ELR (cell line): Measurements from ENCODE around the gene TTC23L.

Source experiments
- DNase-seq: peaks from one replicate; pipeline ENCODE4 v3.0.0-alpha.2; 2015; ENCODE audit warnings: low read depth

Gene TTC23L

DNA sequence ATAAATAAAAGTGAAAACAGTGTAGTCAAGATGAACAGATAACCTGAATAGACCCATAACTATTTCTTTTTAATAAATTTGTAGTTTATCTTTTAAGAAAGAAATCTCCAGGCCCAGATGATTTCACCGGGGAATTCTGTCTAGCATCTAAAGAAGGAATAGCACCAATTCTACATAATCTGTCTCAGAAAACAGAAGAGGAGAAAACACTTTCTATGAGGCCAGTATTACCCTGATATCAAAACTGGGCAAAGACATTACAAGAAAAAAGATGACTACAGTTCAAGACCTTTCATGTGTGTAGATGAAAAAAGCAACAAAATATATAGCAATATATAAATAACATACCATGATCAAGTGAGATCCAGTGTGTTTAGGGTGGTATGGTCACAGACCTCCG, 31.4 kb downstream of the TTC23L start:
- DNase-seq: no peak

DNA sequence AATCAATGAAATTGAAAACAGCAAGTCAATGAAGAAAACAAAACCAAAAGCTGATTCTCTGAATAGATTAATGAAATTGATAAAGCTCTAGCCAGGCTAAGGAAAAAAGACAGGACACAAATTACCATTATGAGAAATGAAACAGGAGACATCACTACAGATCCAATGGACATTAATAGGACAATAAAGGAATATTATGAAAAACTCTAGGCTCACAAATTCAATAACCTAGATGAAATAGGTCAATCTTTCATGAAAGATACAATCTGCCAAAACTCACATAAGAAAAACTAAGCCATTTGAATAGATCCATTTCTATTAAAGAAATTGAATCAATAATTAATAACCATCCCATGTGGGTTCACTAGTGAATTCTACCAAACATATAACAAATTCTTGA, 37.3 kb downstream of the TTC23L start:
- no peak for DNase-seq

DNA sequence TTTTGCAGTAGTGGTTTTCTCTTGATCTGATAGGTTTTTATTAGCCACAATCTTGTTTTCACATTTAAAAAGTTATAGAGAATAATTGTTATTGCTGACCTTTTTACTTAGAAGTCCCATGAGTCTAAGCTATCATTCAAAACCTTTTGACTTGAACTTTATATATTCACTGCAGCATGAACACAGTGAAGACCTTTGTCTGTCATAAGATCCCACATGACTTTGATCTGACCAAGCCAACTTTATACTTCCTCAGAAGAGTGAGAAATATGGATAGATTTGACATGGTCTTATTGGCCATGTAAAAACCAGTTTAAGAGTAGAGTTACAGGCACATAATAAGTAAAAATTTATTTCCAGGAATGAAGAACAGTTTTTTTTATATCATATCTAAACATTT, 42.3 kb downstream of the TTC23L start:
- no peak for DNase-seq

GRCh38 chr5:34886392-34887119, 47.6 kb downstream of the TTC23L start:
- DNase-seq: no peak

- DNase-seq: no peak
These were observed 50.4 kb downstream of the TTC23L start for GRCh38 chr5:34889394-34889793.

- DNase-seq: peak; percentile 38
These were observed 53.0 kb downstream of the TTC23L start for GRCh38 chr5:34891981-34892380.

GRCh38 chr5:34892414-34892813, 53.5 kb downstream of the TTC23L start:
- DNase-seq: no peak

DNA sequence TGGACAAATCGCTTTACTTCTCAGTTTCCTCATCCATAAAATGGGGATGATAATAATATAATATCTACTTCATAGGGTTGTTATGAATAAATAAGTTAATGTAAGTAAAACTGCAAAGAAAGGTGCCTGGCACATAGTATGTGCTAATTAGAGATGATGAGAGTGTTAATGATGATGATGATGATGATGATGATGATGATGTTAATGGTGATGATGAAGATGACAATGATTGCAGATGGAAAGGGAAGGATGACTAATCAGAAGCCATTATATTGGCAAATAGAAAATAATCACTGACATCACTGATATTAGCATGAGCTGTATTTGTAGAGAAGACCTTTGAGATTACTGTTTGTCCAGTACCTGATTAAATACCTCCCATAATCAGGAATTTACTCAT, 55.8 kb downstream of the TTC23L start:
- DNase-seq: no peak

DNA sequence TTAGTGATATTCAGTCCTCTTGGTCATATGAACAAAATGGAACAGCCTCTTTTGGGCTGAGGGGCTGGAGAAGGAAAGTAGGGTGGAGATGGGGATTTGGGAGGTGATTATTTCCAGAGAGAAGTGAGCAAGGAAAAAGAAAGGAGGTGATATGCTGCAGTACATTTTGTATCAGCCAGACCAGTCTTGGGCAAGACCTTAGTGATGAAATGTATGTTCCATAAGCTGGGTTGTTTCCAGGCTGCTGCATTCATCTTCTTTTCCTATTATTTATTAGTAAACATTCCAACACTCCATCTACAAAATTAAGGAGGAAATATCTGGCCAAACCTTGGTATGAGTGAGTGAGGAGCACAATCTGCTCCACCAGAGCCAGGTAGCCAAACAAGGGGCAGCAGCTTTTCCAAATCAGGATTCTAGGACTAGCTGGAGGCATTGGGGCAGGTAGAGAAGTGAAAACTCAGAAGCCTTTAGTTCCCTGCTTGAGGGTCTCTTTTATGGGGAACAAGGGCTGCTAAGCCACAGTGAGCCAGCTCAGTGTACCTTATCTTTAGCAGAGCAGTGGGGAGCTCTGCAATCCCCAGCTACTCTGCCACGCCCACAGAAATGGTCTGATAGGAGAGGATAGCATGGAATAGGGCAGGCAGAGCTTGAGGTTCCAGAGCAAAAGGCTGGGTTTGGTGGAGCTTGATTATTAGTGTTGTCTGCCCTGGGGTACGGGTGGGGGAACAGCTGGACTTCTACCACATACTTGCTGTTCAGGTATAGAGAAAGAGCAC, 56.9 kb downstream of the TTC23L start:
- no peak for DNase-seq

- DNase-seq: peak; percentile 36
These were observed 58.7 kb downstream of the TTC23L start for GRCh38 chr5:34897646-34898045.

GRCh38 chr5:34898258-34898895, 59.4 kb downstream of the TTC23L start:
- peak; percentile 81 for DNase-seq

- no peak for DNase-seq
These were observed 60.1 kb downstream of the TTC23L start for GRCh38 chr5:34899066-34899465.

DNA sequence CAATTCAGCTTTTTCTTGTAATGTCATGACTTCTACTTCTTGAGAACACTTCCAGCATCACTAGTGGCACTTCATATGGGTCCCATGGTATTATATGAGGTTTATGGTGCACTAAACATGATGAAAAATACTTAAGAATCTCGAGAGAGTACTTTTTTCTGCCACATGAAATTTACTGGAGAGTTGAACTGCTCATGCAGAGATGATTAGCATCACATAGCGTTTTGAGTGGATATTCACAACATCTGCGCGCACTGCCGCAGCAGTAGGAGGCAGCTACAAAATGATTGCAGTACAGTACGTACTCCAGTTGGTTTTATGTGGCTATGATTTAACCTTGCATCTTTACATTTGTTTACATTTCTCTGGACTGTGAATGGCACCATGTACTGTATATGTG, 61.7 kb downstream of the TTC23L start:
- no peak for DNase-seq

DNA sequence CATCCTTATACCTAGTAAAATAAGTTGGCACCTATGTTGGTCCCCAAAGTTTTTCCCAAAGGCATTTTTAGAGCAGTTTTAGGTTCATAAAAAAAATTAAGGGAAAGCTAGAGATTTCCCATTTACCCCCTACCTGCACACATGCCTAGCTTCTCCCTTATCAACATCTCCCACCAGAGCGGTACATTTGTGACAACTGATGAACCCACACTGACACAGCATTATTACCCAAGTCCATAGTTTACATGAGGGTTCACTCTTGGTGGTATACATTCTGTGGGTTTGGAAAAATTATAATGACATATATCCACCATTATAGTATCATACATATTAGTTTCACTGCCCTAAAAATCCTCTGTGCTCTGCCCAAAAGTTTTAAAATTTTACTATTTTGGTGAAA, 64.3 kb downstream of the TTC23L start:
- no peak for DNase-seq

GRCh38 chr5:34905564-34905963, 66.6 kb downstream of the TTC23L start:
- DNase-seq: peak; percentile 42

DNA sequence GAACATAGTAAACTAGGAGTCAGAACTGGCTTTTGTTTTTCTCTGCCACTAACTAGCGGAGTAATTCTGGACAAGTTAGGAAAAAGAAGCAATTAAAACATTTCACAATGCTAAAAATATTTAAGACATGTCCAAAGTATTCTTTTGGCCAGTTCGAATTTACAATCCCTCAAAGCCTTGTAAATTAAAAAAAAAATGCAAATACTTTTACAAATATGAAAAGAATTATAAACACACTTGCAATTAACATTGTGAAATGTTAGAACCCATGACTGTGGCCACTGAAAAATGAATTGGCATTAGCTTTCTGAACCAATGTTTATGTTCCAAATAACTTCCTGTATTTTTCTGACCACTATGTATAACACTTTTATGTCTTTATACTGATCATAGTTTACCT, 74.1 kb downstream of the TTC23L start:
- peak; percentile 49 for DNase-seq

DNA sequence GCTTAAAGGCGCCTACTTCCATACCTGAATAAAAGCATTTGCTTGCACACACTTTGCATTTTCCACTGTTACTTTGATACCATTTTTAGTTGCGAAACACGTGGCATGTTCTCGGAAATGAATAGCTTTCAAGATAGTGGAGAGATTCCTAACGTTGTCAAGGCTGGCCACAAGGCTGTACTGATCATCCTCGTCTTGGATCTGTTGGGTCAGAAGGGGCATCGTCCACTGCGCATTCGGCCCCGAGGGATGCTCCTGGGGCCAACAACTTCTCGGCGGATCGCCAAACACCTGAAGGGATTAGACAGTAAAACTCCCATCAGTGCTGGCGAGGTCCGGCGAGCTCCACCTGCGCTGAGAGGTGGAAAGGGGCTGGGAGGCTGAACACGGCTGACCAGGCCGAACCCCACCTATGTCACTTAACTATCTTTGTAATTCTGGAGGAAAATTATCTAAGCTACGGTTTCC, 75.7 kb downstream of the TTC23L start:
- peak; percentile 58 for DNase-seq

DNA sequence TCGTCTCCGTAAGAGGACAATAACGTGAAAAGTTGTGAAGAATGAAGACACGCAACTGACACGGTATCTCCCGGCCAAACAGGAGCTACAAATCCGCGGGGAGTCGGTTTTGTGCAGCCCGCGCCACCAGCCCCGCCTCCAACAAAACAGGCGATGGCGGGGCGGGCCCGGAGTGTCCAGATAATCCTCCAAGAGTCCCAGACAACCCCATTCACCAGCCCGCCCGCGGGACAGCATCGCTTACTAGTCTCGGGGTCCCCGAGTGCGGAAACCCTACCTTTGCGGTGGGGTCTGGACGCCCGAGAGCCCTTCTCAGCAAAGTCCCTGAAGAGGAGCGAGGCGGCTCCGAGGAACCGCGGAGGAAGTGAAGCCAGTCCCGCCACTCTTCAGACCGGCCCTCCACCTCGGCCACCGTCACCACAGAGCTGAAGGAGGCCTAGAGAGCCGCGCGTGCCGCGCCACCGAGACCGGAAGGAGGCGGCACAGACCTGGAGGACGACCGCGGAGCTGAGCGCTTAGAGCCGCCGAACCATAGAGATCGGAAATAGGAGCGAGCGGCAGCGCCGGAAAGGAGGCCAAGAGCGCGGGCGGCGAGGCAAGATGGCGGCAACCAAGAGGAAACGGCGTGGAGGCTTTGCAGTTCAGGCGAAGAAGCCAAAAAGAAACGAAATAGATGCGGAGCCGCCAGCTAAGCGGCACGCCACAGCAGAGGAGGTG, 76.3 kb downstream of the TTC23L start, which contains the start of the genes BRIX1 and RAD1:
Gene BRIX1 (plus strand): TSS at position 573 of the 717 bp plus-strand sequence. CDS start 28 bp downstream, at position 601.
Gene RAD1 (minus strand): TSS at position 366 of the 717 bp plus-strand sequence. CDS start 612 bp downstream, outside the sequence.
- DNase-seq: peak; percentile 98

DNA sequence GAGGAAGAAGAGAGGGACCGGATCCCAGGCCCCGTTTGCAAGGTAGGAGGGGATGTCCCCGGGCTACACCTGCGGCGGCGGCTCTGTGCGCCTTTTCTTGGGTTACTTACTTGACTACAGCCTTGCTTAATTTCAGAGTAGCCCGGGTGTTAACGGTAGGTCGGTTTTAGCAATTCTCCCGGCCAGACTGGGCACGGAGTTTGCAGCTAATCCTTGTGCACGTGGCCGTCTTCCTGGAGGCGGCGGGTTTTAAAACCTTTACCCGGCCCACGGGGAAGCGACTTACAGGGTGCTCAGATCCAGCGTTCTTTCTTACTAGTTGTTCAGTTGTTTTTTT, 76.9 kb downstream of the TTC23L start:
- no peak for DNase-seq

DNA sequence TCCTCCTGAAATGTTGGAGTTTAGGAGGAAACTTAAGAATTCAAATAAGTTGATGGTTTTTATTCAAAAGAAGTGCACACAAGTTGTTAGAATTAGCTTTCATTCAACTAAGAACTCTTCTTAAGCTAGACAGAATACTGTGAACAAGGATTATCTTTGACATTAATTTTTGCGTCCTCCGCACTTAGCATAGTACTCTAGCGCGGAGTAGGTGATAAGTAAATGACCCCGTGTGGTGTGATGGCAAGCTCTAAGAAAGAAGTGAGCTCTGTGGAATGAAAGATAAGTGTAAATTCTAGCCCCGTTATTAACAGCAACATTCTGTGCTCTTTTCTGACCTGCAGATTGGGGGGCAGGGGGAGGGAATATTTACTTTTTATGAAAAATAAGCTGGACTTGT, 77.6 kb downstream of the TTC23L start:
- DNase-seq: peak; percentile 20

DNA sequence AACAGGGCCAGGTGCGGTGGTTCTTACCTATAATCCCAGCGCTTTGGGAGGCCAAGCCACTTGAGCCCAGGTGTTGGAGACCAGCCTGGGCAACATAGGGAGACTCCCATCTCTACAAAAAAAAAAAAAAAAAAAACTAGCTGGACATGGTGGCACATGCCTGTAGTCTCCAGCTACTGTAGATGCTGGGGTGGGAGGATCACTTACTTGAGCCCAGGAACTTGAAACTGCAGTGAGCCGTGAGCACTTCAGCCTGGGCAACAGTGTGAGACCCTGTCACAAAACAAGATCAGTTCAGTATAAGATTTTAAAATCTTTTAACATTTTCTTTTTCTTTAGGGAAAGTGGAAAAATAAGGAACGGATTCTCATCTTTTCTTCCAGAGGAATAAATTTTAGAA, 79.1 kb downstream of the TTC23L start:
- DNase-seq: no peak

DNA sequence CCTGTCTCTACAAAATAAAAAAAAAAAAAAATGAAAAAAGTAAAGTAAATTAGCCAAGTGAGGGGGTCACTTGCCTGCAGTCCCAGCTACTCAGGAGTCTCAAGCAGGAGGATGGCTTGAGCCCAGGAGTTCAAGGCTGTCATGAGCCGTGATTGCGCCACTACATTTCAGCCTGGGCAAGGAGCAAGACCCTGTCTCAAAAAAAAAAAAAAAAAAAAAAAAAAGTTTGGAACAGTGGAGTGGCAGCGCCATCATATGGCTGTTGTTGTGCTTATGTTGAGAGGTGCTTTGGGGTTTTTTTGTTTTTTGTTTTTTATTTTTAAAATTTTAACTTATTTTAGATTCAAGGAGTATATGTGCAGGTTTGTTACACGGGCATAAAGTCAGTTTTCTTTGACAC, 80.1 kb downstream of the TTC23L start:
- peak; percentile 28 for DNase-seq
